A204.1 (cell line): Measurements from ENCODE around the gene MAD1L1.

Source experiments
- FAIRE-seq: peaks from 2 replicates; lab custom pipeline; 2012; peaks lifted over from hg19 to GRCh38; lab: Jason Lieb, UNC

The MAD1L1 gene

DNA sequence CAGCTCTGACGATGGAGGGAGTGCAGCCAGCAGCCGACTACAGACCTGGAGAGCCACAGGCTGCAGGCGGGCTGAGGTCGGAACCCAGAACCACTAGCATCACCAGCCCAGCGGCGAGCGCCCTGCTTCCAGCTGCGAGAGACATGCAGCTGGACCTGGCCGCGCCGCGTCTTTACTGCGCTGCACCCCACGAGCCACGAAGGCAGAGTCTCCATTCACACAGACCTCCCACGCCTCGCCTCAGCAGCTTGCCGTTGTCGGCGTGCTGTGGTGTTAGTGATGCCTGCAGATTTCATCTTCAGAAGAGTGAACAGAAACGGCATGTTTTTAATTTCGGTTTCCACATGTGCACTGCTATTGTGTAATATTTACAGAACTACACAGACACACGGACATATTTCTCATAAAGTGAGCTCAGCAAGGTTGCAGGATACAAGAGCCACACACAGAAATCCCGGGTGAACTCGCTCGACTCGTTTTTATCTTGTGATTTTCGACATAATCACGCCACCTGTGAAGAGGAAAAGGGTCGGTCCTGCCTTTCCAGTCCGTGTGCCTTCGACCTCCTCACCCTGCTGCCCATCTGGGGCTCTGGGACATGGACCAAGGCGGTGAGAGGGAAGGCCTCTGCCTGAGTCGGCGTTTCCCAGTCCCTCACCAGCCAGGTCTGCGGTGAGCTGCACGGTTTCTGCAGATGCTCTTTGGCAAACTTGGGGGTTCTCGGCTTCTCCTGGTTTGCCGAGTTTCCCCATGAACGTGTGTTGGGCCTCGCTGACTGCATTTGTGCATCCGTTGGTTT, 310.5 kb downstream of the MAD1L1 start:
- FAIRE-seq = no peak

- FAIRE-seq = no peak
Observed at GRCh38 chr7:1920881-1921280, 311.9 kb downstream of the MAD1L1 start.

DNA sequence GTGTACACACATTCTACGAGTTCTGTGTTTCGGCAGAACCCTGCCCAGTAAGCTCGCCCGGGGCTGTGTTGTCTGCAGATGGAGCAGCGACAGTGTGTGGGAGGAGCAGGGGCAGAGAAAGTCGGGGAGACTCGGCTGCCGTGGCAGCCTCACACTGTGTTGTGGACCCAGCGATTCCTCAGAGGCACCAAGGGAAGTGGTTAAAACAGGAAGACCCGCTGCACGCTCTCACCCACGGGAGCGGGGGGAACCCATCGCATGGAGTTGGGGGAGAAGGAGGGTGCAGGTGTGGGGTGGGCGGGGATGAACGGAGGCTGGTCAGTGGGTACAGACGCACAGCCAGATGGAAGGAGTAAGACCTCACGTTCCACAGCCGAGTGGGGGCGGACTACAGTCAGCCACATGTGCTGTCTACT, 312.5 kb downstream of the MAD1L1 start:
- FAIRE-seq = no peak

- FAIRE-seq = no peak
Observed at GRCh38 chr7:1919539-1920265, 313.0 kb downstream of the MAD1L1 start.

DNA sequence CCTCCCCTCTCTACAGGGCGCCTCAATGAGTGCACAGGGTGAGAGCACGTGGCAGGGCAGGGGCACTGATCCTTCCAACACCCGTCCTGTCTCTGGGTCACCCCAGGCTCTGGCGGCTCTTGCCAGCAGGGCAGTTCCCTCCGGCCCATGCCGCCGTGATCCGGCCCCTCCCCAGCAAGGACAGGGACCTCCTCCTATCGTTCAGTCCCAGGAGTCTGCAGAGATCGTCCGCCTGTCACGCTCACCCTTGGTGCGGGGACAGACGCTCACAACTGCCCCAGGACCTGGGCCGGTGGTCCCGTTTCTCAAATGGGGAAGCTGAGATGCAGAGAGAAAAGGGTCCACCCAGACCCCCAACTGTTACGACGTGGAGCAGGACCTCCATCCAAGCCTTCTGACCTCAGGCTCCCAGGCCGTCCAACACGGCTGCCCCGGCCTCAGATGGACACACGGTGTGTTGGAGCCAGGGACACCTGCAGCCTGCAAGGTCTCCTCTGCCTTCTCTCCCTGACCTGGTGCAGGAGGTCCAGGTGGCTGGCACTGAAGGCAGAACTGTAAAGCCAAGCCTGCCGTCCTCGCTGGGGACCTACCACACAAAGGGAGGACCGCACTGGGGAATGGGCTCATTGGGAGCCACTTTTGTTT, 313.7 kb downstream of the MAD1L1 start:
- FAIRE-seq = no peak

DNA sequence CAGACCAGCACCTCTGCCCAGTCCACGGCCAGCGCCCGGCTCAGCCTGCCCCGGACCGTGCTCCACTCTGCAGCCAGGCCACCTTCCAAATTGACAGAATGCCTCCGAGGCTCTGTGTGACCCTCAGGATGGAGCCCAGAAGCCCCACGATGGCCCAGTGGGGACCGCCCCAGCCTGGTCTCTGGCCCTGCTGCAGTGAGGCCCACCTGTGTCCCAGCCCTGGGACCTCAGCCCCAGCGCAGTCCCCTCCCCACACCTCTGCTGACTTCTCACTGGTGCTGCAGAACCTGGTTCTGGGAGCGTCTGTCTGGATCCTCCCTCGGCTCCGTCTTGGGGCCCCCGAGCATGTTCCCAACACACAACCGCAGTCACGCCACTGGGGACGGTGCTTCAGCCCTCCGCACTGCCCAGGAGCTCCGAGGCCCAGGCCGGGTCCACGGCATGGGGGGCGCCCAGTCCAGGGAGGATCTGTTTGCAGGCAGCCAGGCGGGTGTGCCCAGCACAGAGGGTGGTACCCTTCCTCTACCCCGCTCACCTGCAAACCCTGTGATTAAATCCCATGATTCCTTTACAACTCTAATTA, 314.6 kb downstream of the MAD1L1 start:
- FAIRE-seq = no peak

GRCh38 chr7:1917221-1918062, 315.3 kb downstream of the MAD1L1 start:
- no peak for FAIRE-seq

GRCh38 chr7:1916601-1916970, 316.2 kb downstream of the MAD1L1 start:
- FAIRE-seq = no peak

- no peak for FAIRE-seq
Observed at GRCh38 chr7:1915956-1916600, 316.7 kb downstream of the MAD1L1 start.

GRCh38 chr7:1915326-1915725, 317.4 kb downstream of the MAD1L1 start:
- FAIRE-seq = no peak

GRCh38 chr7:1914743-1915142, 318.0 kb downstream of the MAD1L1 start:
- no peak for FAIRE-seq

DNA sequence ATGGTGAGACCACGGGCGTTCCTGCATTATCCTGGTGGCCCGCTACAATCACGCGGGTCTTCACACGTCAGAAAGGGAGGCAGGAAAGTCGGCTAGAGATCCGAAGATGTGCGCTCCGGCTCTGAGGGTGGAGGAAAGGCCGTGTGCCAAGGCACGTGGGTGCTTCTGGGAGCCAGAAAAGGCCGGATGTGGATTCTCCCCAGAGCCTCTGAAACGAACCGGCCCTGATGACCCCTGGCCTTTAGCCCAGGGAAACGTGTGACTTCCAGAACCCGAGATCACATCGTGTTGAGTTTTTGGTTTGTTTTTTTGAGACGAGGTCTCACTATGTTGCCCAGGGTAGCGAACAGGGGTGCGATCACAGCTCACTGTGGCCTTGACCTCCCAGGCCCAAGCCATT, 318.4 kb downstream of the MAD1L1 start:
- no peak for FAIRE-seq

DNA sequence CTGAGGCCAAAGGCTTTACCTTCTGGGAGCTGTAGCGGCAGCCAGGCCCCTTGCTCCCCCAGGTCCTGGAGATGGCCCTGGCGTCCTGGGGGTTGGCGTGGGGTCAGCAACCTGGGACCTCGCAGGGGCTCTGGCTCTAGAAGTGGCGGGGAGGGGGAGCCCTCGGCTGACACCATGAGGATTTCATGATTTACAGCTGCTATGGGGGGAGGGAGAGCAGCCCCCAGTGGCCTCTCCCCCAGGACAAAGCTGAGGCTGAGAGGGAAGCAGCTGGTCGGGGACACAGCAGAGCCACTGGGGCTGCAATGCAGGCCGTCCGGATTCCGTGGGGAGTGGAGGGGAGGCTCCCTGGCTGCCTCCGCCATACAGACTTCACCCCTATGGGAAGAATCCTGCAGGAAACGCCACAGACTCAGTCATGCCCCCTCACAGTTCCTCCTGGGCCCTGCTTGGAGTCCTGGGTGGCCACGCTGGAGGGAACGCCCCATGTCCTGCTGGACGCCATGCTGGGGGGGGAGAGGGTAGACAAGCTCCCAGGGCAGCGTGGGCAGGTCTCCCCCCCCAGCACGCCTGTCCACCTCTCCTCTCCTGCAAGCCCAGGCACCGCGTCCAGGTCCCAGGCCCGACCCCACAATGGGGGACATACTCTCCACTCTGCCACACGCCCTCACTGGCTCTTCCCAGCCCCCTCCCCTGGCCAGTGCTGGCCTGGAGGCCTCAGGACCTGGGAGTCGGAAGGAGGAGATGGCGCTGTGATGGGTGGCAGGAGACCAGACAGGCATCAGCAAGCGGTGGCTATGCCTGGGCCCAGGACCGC, 319.1 kb downstream of the MAD1L1 start:
- no peak for FAIRE-seq

DNA sequence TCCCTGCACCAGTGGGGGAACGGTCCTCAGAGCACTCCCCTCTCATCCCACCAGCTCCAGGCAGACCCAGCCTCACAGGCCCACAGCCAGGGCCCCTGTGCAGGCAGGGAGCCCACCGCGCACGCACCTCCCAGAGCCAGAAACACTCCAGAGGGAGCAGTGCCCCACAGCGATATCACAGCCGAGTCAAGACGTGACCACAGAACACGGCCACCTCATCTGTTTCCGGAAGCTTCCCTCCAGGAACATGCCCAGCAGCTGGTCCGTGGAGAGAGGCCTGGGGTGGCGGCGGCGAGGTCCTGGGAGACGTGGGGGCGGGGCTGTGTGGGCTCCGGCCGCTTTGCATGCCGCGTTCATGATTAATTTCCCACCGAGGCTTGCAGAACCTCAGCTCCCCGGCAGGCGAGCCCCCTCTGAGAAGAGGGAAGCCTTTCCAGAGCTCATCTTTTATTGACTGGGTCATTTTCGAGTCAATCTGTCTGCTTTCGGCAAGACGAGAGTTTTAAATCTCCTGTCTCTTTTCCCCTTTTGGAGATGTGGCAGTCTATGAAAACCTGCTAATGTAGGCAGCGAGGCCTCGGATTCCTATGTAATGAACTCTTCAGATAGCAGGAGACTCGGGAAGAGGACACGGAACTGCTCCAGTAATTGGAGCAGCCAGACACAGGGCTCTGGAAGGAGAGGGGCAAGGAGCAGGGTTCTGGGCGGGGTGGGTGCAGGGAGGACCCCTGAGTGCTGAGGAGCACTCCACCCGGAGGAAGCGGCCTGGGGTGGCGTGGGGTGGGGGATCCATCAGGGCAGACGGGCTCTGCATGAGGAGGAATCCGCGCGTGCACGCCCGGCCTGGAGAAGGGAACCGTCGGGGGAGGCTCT, 319.9 kb downstream of the MAD1L1 start:
- no peak for FAIRE-seq

- FAIRE-seq = no peak
Observed at GRCh38 chr7:1911571-1911970, 321.2 kb downstream of the MAD1L1 start.

DNA sequence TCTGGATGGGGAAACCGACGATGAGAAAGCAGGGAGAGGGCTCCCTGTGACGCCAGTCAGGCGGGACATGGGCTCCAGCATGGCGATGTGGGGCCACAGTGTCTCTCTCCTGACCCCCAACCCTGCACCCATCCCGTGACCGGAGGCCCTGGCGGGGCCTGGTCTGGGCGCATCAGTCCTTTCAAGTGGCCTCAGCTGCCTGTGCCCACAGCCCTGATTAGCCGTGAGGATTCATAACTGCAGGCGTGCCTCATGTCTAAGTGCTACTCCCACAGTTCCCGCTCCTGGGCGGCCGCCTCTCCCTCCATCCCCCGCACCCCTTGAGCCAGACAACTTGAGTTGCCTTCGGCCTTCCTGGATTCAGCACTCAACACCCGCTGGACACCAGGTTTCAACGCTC, 321.9 kb downstream of the MAD1L1 start:
- FAIRE-seq = no peak

GRCh38 chr7:1910081-1910685, 322.6 kb downstream of the MAD1L1 start:
- no peak for FAIRE-seq

DNA sequence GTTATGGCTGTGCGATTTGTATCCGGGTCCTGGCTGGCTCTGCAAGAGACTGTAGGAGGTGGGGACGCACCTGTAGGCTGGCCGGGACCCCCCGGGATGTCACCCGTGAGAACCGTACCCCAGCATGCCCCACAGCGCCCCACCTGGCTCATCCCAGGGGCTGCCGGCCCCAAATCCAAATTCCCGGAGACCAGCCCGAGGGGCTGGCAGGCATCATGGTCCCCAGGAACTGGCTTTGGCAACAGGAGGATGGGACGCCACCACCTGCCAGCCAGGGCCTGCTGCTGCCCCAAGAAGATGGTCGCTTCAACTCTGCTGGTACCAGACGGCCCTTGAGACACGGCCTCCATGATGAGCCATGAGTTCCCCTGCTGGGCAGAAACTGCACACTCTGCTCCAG, 323.3 kb downstream of the MAD1L1 start:
- no peak for FAIRE-seq

GRCh38 chr7:1908823-1909420, 323.8 kb downstream of the MAD1L1 start:
- FAIRE-seq = no peak
